HG02678 (cell line): Measurements from ENCODE around the gene ADNP.

Experiments
- ATAC-seq: cut with Tn5 transposase; IDR thresholded peaks from one replicate; pipeline ENCODE4 v1.9.1; 2021; ENCODE audit warnings: mild to moderate bottlenecking, moderate library complexity; ENCODE audit not compliant: unreplicated experiment

Gene ADNP

DNA sequence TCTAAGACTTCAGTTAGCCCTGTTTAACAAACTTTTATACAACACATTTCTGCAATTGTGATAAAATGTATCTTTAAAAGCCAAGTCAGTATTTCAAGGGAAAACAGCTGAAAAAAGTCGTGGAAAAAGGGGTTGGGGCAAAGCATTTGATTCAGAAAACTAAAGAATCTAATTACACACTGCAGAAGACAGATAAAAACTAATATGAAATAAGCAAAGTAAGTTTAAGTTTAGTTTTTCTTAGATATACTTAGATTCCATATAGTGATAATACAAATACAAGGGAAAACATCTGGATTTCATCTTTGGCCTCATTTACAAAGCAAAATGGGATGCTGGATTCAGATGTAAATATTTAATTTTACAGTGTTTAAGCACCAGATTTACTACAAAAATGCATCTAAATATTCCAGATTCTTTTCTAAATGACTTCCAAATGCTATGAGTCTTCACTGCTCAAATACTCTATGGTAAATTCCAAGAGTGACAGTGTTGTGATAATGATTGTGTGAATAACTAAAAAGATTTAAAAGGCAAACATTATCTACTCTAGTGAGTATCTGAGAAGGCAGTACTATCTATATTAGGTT, 1.5 kb upstream of the ADNP start:
- ATAC-seq, result no peak

DNA sequence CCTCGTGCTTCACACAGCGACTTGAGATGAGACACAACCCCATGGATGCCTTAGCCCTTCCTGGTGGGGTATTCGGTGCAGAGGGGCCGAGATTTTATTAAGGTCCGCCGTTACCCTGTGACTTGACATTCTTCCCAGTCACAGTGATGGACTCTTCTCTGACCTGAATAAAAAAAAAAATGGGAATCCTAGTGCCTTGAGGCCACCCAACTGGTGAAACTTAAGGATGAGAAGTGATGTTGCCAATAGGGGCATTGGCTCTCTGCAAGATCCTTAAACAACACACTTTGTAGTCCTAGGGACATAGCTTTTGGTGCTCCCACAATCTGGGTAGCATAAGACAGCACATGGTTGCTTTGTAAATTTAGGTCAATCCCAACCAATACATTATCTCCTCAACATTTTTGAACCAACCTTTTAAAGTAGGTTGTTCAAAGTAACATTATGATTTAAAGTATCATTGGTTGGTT, 814 bp upstream of the ADNP start:
- no peak for ATAC-seq

DNA sequence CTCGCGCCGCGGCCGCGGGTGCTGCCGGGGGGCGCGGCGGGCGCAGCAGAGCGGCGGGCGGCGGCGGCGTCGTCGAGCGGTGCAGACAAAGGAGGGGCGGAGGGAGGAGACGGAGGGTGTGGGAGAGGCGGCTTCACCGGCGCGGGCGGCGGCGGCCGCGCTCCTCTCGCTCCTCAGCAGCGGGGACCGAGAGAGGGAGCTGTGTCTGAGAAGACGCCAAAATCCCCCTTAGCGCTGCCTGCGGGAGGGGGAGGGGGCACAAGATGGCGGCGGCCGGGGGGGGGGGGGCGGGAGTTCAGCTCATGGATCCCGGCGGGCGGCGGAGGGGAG, 296 bp downstream of the ADNP start:
- peak; percentile 23 for ATAC-seq

DNA sequence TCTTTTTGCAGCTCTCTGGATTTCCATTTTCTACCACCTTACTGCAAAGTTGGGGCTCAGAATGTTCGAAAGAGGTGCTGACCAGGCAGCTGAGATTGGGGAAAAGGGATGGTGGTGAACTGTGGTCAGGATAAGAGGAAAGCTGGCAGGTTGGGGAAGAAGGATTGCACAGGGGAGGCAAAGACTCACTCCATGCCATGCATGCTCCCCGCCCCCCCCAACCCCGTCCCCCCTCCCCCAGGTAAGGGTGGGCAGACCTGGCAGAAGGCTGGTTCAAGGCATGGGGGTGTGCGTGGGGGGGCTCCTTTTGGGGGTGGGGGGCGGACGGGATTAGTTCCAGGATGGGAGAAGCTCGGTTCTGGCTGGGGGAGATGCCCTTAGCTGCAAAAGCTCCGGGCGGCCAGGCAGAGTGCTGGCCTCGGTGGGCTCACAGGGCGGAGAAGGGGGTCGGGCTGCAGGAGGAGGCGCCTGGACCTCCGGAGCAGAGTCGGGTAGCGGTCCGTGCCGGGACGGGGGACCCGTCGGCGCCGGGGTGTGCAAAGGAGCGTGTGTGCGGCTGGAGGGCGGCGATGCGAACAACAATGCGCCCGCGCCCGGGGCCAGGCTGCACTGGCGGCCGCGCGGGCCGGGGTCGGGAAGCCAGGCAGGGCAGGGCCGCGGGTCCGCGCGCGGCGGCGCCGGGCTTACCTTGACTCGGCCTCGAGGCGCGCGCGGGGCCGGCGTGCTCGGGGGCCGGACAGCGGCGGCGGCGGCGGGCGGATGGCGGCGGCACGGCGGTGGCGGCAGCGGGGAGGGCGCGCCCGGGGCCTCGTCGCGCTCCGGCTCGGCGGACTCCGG, 880 bp downstream of the ADNP start:
- no peak for ATAC-seq

DNA sequence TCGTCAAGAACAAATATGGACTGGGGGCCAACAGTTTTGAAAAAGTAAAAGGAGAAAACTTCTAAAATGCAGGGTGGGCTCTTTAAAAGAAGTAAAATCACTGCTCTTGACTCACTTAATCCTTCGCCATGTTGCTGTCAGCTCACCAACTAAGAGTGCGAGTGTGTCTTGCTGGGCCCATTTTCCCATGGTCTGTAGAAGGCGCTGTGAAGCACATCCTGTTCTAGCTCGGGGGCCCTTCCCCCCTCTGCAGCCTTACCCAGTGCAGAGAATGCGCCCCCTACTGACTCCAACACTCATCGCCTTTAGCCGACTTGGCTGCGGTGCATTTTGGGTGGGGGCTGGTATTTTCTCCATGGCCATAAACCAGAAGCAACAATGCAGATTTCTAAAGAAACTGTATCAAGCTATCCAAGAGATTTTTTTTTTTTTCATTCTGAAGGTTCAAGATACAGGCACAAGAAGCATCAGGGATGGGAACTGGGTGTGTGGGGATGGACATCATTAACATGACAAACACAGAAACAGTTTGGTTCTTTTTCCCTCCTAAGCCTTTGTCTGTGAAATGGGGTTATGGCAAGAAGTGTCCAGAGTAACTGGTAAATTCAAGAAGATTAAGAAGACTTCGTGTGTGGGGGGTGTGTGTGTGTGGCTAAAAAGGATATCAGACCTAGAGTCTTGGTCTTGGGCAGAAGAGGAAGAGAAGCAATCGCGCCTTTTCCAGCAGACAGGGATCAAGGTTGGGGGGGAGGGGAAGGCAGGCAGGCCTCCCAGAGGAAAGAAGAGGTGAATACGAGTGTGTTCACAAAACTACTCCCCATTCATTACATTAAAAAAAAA, 1.7 kb downstream of the ADNP start:
- peak; percentile 62 for ATAC-seq

DNA sequence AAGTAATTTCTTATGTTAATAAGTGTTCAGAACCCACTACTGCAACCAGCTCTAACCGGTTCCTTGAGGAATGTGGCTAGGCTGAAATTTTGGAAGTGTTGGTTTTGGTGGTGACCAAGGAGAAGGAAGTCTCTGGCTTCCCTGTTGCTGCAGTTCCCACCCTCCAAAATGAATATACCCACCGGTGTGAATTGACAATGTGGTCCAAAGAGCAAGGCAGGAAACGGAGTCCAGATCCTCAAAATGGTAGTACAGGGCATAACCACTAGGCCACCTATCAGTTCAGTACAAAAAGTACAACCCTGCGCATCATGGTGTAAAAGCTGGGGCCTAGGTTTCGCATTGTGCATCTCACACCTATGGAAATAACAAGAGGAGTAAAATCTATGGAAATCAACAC, 2.8 kb downstream of the ADNP start:
- no peak for ATAC-seq

DNA sequence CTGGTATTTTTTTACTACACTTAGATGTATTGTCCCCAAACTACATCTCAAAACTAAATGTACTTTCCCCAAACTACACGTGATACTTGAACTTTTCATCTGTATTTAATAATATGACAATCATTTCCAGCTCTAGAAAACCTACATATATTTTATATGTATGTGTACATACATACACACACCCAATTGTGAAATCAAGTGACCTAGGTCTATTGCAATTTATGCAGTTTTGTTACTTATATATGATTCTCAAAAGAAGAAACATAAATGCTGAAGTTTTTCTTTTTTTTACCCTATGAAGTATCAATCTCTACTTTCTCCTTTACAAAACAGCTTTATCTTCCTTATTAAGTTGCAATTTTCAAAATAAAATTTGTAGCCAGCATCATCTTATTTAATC, 4.7 kb downstream of the ADNP start:
- ATAC-seq, result no peak

DNA sequence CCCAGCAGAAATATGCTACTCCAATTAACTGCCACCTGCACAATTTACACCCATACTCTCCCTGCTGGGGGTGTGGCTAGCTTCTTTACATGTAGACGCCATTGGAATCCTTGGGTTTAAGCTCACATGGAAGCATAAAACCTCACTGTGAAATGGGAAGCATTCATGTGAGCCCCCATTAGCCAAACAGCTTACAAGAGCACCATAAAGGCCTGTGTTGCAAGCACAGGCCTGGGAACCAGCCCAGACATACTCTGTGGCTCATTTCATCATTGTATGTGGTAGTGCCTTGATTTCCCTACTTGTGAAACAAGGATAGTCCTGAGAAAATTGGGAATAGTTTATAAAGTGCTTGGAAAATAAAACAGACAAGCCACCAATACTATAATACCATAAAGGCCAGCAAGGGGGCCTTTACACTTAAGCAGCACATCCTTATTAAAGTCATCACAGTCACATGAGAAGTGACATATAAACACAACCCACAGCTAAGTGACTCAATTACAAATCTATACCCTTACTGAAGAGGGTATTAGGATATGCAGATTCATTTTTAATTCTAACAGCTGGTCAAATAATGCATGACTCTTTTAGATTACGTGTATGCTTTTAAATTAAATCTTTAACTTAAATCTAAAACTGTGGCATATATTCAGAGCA, 6.8 kb downstream of the ADNP start:
- no peak for ATAC-seq

DNA sequence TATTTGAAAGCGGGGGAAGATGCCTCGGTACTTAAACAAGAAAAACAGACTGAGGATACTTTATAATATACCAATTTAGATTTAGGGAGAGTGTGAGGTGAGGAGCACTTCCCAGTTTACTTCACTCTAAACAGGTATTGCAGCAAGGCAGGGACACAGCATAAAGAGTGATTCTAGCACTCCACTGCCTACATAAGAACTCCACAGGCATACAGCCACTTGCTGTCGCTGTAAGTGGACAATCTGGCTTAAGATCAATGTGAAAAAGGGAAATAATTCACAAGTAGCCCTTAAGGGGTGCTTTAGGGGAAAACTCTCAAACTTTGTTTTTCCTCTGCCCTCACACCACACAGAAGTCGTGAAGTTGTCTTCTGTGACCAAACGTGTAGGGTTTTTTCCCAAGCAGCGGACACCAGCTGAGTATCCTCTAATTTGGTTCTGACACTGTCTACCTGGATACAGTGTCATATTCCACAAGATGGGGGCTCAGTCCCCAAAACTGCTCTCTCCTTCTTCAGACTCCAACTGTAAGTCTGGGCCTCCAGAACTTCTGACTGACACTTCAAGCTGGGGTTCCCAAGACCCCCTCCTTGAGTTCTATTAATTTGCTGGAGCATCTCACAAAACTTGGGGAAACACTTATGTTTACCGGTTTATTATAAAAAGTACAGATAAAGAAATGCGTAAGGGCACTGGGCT, 9.3 kb downstream of the ADNP start:
- no peak for ATAC-seq

DNA sequence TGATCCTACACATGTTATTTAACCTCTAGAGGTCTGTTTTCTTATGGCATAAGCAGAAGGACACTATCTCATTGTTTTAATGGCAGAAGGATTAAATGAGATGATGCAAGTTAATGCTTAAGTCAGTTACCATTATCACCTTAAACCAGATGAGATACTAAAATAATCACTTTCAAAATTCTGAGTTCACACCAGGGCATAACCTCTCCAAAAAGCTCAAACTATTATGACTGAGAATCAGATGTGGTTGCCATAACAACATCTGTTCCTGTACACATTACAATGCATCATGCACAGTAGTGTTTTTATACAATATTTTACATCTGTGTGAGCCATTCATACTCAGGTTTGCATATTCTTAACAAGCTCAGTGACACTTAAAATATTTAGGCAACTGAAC, 10.2 kb downstream of the ADNP start:
- no peak for ATAC-seq

DNA sequence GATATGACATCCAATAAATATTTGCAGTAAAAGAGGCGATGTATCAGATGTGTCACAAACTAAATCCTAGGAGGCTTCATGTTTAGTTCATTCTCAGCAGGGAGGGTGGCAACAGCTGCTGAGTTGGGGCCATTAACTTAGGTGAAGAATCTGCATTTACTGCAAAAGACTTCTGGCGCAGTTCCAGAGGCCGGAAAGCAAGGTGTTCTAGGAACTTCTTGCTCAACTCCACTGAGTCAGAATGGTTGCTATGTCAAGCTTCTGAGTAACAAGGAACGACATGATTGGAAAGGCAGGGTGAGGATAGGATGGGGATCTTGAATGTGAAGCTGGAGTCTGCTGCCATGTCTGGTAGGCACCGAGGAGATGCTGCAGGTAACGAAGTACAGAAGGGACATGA, 11.7 kb downstream of the ADNP start:
- ATAC-seq, result no peak

DNA sequence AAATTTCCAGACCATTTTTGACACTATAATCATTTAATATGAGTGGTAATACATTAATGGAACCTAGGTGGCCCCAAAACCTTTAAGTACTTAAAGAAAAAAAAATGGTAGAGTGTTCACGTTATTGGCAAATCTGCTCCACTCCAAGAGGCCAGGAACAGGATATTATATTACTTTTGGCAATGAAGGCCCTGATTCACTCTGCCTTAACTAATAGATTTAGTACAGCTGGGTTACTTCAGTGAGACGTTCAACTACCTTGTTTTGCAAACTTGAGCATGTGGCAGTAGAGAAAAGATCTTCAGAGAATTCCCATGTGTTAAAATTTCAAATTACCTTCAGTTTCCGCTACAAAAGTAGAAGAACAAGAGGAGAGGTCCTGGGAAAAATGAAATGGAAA, 12.8 kb downstream of the ADNP start:
- ATAC-seq, result no peak

DNA sequence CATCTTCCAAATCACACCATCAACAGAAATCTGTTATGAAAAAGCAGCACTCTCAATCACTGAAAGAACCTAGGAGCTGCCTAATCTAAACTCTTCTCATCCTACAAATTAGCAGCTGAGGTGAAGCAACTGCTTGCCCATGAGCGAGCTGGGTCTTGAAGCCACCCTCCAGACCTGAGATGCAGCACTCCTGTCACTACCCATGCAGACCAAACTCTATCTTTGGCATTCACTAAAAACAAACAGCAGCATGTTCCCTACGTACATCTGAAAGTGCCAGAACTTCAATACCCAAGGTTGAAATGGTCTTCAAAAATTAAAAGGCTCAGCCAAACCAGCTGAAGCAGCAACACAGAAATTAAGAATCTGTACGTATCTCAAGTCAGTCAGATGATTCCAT, 14.3 kb downstream of the ADNP start:
- ATAC-seq, result no peak

DNA sequence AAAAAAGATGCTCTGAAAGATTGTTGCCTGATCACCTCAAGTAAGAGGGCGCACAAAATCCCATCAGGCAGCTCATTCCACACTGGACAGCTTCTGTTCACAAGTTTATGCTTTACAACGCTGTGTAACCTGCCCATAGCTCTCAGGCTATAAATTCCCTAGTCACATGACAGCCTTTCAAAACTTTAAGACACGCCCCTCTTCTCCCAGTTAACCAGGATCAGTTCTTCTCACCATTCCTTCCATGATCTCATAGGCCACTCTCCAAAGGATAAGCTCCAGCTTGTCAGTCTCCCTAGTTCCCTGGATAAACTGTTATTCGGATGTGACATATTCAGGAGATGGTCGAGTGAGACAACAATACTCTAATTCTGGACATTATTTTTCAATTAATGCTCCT, 15.0 kb downstream of the ADNP start:
- ATAC-seq, result no peak

DNA sequence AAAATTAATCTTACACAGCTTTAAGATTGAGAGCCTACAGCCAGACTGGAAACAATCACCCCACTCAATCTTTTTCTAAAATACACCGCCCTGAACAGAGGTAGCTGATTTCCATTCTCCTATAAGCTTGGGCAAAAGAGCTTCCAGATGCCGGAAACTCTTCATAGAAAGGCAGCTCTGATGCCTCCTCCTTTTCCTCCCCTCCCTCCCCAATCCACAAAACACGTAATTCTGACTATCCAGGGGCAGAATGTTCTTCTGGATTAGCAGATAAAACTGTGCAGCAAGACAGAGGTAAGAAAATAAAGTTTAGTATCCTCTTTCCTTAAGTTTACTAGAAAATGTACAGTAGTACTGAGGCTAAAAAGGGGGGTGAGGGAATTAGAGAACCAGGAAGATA, 15.8 kb downstream of the ADNP start:
- no peak for ATAC-seq

DNA sequence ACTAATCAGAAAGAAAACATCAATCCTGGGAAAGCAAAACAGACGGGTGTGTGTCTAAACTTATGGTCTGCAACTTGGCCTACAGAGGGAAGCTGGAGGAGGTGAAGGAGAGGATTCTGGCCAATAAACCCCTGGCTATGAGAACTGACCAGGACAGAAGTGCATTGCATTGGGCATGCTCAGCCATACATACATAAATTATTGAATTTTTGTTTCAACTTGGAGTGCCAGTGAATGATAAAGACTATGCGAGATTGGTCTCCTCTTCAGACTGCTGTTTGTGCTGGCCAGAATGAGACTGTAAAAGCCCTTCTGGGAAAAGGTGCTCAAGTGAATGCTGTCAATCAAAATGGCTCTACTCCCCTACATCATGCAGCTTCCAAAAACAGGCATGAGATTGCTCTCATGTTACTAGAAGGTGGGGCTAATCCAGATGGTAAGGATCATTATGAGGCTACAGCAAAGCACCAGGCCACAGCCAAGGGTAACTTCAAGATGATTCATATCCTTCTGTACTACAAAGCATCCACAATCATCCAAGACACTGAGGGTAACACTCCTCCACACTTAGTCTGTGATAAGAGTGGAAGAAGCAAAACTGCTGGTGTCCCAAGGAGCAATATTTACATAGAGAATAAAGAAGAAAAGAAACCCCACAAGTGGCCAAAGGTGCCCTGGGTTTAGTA, 17.4 kb downstream of the ADNP start:
- ATAC-seq, result no peak

DNA sequence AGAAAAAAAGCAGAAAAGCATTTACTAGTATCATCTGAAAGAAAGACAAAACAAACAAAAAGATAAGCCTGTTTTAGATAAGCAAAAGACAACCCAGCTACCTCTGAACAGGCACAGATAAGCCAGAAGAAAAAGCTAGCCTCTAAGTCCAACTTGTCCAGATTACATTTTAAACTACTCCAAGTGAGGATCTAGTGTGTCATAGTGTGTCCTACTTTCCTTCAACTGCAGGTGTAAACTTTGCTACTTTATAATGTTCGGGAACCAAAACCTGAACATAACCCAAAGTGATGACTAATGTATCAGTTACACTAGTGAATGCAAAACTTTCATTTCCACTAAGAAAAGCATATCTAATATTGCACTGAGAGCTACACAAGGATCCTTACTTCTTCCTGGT, 19.5 kb downstream of the ADNP start:
- ATAC-seq, result no peak

DNA sequence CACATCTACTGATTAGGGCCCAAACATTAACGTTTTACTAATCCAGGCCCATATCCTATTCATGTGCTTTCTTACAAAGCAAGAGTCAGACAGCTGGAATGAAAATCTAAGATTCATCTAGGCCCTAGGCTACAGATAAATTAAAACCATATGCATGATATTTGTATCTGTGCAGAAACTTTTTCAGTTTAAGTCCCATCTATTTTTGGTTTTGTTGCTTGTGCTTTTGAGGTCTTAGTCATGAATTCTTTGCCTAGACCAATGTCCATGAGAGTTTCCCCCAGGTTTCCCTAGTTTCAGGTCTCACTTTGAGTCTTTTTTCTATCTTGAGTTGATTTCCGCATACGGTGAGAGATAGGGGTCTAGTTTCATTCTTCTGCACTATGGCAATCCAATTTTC, 20.2 kb downstream of the ADNP start:
- no peak for ATAC-seq

DNA sequence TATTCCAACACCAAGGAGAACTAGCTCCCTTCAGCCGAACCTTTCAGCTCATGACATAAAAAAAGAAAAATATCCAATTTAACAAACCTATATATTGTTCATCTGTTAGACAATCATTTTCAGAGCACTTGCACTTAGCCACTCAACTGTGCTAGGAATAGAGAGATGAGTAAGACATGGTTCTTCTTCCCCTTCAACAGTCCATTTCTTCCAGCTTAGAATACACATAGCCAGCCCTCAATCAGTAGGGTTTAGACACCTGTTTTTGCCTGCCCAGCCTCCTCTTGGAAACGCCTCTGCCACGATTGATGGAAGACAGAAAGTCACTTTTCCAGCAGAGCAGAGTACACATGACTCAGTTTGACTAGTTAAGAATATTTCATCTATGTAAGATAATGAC, 21.8 kb downstream of the ADNP start:
- ATAC-seq, result no peak

DNA sequence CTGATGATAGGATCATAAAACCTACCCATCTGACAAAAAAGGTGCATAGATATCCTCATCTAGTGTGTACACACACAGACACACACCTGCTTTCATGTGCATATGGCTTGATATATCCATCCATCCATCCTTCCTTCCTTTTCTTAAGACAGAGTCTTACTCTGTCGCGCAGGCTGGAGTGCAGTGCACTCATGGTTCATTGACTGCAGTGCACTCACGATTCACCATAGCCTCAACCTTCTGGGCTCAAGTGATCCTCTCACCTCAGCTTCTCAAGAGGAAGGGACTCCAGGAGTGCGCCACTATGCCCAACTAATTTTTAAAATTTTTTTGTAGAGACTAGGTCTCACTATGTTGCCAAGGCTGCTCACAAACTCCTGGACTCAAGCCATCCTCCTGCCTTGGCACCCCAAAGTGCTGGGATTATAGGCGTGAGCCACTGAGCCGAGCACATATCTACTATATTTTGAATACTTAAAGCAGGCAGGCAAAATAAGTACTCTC, 27.1 kb downstream of the ADNP start:
- ATAC-seq, result no peak
